ENCODE results near the gene RPP21. TPM values are rescaled to one million over a fixed set of nuclear protein-coding genes. Genes with fewer than 3 reads are reported as not detected.

Gene RPP21
- total RNA-seq, 1 donor = 26.3 TPM

GRCh38 chr6:30323806-30324205 is 21.1 kb upstream of the RPP21 start:
- H3K4me3 ChIP-seq (ENCODE audit: low read depth, low read length) = no peak overlapping the region
- DNase-seq (ENCODE audit: low read depth) = no peak
- no peak for TF ChIP-seq CTCF (IDR thresholded peaks at IDR 0.05; ENCODE audit: insufficient read depth, low read depth, low read length)

GRCh38 chr6:30325150-30325872 is 19.6 kb upstream of the RPP21 start:
- peak overlapping the region; percentile 87 for H3K4me3 ChIP-seq (ENCODE audit: low read depth, low read length)
- DNase-seq (ENCODE audit: low read depth) = peak; percentile 66
- TF ChIP-seq CTCF (IDR thresholded peaks at IDR 0.05; ENCODE audit: insufficient read depth, low read depth, low read length) = no peak

- no peak for TF ChIP-seq CTCF (IDR thresholded peaks at IDR 0.05; ENCODE audit: insufficient read depth, low read depth, low read length)
- DNase-seq (ENCODE audit: low read depth) = peak; percentile 88
- H3K4me3 ChIP-seq (ENCODE audit: low read depth, low read length) = peak overlapping the region; percentile 87
These were observed 19.0 kb upstream of the RPP21 start for GRCh38 chr6:30325873-30326525.

- peak; percentile 79 for DNase-seq (ENCODE audit: low read depth)
- H3K4me3 ChIP-seq (ENCODE audit: low read depth, low read length) = peak within 1 kb of the TSS; percentile 87
- no peak for TF ChIP-seq CTCF (IDR thresholded peaks at IDR 0.05; ENCODE audit: insufficient read depth, low read depth, low read length)
These were observed 18.3 kb upstream of the RPP21 start, which contains the start of gene TRIM39 for GRCh38 chr6:30326526-30327231. Gene TRIM39, plus strand, starts transcription at chr6:30326927. Its CDS starts 2,391 bp downstream, at chr6:30329318.

- no peak for DNase-seq (ENCODE audit: low read depth)
- peak overlapping the region; percentile 87 for H3K4me3 ChIP-seq (ENCODE audit: low read depth, low read length)
These were observed 17.7 kb upstream of the RPP21 start for GRCh38 chr6:30327232-30327746.

More at GRCh38 chr6:30327232-30327746, 17.7 kb upstream of the RPP21 start:
- no peak for TF ChIP-seq CTCF (IDR thresholded peaks at IDR 0.05; ENCODE audit: insufficient read depth, low read depth, low read length)

All from fibroblast of villous mesenchyme (primary cell).